WI38 (cell line): ENCODE data around the gene TMEM116.
"Not testable (repeated sequence)": the region's sequence is repeated elsewhere in the genome, so short reads cannot be mapped to it uniquely, and the experiment has no call there.

Experiments used
- H3K4me3 ChIP-seq: 2 replicates; pipeline ENCODE4 v1.5.1; 2011; ENCODE audit warnings: low read depth, mild to moderate bottlenecking, control low read depth, low read length
- TF ChIP-seq, protein P1 (sequence below): IDR thresholded peaks from 2 replicates; pipeline ENCODE4 v1.5.1; 2012; ENCODE audit warnings: low read depth, mild to moderate bottlenecking, control low read depth, low read length

Gene TMEM116

DNA sequence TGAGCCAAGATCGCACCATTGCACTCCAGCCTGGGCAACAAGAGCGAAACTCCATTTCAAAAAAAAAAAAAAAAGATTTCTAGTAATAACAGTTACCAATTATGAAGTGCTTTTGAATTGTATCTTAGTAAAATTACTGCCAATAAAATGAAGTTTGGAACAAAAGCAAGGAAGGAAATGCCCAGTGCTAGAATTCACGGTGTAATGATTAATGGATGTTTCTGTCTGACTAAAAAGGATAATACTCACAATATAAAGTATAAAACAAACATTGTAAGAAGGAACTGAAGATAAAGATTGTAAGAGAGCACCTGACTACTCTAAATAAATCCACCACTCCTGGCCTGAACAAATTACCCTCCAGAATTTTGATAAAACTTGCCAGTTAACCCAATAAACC lies 4.0 kb downstream of the TMEM116 start:
- no peak overlapping the region for H3K4me3 ChIP-seq
- TF ChIP-seq, protein P1, sequence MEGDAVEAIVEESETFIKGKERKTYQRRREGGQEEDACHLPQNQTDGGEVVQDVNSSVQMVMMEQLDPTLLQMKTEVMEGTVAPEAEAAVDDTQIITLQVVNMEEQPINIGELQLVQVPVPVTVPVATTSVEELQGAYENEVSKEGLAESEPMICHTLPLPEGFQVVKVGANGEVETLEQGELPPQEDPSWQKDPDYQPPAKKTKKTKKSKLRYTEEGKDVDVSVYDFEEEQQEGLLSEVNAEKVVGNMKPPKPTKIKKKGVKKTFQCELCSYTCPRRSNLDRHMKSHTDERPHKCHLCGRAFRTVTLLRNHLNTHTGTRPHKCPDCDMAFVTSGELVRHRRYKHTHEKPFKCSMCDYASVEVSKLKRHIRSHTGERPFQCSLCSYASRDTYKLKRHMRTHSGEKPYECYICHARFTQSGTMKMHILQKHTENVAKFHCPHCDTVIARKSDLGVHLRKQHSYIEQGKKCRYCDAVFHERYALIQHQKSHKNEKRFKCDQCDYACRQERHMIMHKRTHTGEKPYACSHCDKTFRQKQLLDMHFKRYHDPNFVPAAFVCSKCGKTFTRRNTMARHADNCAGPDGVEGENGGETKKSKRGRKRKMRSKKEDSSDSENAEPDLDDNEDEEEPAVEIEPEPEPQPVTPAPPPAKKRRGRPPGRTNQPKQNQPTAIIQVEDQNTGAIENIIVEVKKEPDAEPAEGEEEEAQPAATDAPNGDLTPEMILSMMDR = no peak

DNA sequence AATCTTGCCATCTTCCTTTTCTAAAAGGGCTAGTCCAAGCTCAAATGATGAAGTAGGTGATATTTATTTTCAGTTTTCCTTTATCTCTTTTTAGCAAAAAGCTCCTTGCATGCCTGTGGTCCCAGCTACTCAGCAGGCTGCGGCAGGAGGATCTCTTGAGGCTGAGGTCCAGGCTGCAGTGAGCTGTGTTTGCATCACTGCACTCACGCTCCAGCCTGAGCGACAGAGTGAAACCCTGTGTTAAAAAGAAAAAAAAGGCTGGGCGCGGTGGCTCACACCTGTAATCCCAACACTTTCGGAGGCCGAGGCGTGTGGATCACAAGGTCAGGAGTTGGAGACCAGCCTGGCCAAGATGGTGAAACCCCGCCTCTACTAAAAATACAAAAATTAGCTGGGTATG lies 5.0 kb downstream of the TMEM116 start:
- TF ChIP-seq, protein P1 = no peak

GRCh38 chr12:112005419-112006395 lies 7.3 kb downstream of the TMEM116 start:
- H3K4me3 ChIP-seq = no peak overlapping the region
- TF ChIP-seq, protein P1 = no peak

More for the DNA sequence above, 5.0 kb downstream of the TMEM116 start:
- no peak overlapping the region for H3K4me3 ChIP-seq

GRCh38 chr12:112004041-112004440 lies 8.9 kb downstream of the TMEM116 start:
- no peak overlapping the region for H3K4me3 ChIP-seq
- TF ChIP-seq, protein P1 = no peak

DNA sequence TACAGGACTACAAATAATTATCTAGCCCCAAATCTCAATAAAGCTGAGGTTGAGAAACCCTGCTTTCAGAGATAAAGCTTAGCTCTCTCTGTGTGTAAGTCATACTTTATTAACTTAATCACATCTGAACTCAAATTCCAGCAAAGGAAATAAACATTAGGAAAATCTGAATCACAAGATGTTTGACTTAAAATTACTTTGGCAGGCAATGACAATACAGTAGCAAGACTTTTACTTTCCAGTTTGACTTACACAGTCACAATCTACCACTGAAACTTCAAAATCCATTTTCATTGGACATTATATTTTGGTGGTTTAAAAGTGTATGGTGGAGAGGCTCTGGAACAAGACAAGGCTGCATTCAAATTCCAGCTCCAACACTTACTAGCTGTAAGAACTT lies 11.4 kb downstream of the TMEM116 start:
- TF ChIP-seq, protein P1 = no peak
- H3K4me3 ChIP-seq = no peak overlapping the region

DNA sequence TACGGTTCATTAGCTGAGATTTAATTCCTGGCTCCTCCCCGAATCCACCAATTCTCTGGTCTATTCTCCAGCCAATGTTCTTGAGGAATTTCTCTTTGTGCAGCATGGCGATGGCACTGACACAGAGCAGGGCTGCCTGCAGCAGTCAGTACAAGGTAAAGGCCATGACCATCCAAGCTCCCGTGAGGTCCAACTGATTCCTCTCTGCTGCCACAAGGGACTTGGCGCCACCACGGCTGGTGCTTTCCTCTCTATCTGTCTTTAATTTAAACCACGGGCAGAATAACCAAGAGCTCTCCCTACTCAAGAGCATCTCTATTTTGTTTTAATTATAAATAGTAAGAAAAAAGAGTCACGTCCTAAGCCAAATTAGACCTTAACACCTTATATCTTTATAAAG lies 12.1 kb downstream of the TMEM116 start:
- no peak overlapping the region for H3K4me3 ChIP-seq
- TF ChIP-seq, protein P1 = no peak

DNA sequence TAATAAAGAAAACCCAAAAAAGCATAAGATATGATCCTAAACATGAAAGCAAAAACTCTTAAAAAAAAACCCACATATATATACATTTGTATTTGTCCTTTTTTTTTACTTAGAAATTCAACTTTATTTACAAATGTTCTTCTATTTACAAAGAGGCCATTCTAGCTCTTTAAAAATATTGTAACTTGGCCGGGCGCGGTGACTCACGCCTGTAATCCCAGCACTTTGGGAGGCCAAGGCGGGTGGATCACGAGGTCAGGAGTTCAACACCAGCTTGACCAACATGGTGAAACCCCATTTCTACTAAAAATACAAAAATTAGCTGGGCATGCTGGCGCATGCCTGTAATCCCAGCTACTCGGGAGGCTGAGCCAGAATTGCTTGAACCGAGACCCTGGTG lies 13.8 kb downstream of the TMEM116 start:
- H3K4me3 ChIP-seq = not testable (repeated sequence)
